Measurements from ENCODE around the gene EML1.

The EML1 gene

GRCh38 chr14:99751539-99752485 is 41.4 kb upstream of the EML1 start:
- no peak overlapping the region for H3K9ac ChIP-seq (ENCODE audit: low read length)
- no peak overlapping the region for H3K4me3 ChIP-seq (ENCODE audit: low read length)
- peaks cover 48% of the 10 kb centered on the region for H3K27me3 ChIP-seq (ENCODE audit: control insufficient read depth, insufficient read depth, low read length)
- no peaks in the 10 kb centered on the region for H3K36me3 ChIP-seq (ENCODE audit: control insufficient read depth, insufficient read depth, low read length)
- H3K4me1 ChIP-seq (ENCODE audit: control insufficient read depth, insufficient read depth, low read length), result peaks cover 40% of the 10 kb centered on the region
- no peaks in the 10 kb centered on the region for H3K9me3 ChIP-seq (ENCODE audit: control insufficient read depth, low read length)

GRCh38 chr14:99752486-99753121 is 40.6 kb upstream of the EML1 start:
- Histone ChIP-seq H3K9ac (ENCODE audit: low read length) (no peak overlapping the region), H3K36me3 (ENCODE audit: control insufficient read depth, insufficient read depth, low read length) (no peaks in the 10 kb centered on the region), H3K4me3 (ENCODE audit: low read length) (no peak overlapping the region), H3K27me3 (ENCODE audit: control insufficient read depth, insufficient read depth, low read length) (peaks cover 47% of the 10 kb centered on the region), H3K9me3 (ENCODE audit: control insufficient read depth, low read length) (no peaks in the 10 kb centered on the region), H3K4me1 (ENCODE audit: control insufficient read depth, insufficient read depth, low read length) (peaks cover 32% of the 10 kb centered on the region)

- Histone ChIP-seq H3K36me3 (ENCODE audit: control insufficient read depth, insufficient read depth, low read length) (no peaks in the 10 kb centered on the region), H3K27me3 (ENCODE audit: control insufficient read depth, insufficient read depth, low read length) (peaks cover 43% of the 10 kb centered on the region), H3K4me3 (ENCODE audit: low read length) (no peak overlapping the region), H3K9ac (ENCODE audit: low read length) (no peak overlapping the region), H3K9me3 (ENCODE audit: control insufficient read depth, low read length) (no peaks in the 10 kb centered on the region), H3K4me1 (ENCODE audit: control insufficient read depth, insufficient read depth, low read length) (peaks cover 31% of the 10 kb centered on the region)
Measured at GRCh38 chr14:99753225-99754140, 39.7 kb upstream of the EML1 start.

- Histone ChIP-seq H3K9me3 (ENCODE audit: control insufficient read depth, low read length) (no peaks in the 10 kb centered on the region), H3K27me3 (ENCODE audit: control insufficient read depth, insufficient read depth, low read length) (peaks cover 43% of the 10 kb centered on the region), H3K9ac (ENCODE audit: low read length) (no peak overlapping the region), H3K36me3 (ENCODE audit: control insufficient read depth, insufficient read depth, low read length) (no peaks in the 10 kb centered on the region), H3K4me3 (ENCODE audit: low read length) (no peak overlapping the region), H3K4me1 (ENCODE audit: control insufficient read depth, insufficient read depth, low read length) (peaks cover 31% of the 10 kb centered on the region)
Measured at GRCh38 chr14:99754141-99755067, 38.8 kb upstream of the EML1 start.

GRCh38 chr14:99755068-99755405 is 38.2 kb upstream of the EML1 start:
- no peaks in the 10 kb centered on the region for H3K9me3 ChIP-seq (ENCODE audit: control insufficient read depth, low read length)
- peaks cover 29% of the 10 kb centered on the region for H3K4me1 ChIP-seq (ENCODE audit: control insufficient read depth, insufficient read depth, low read length)
- H3K4me3 ChIP-seq (ENCODE audit: low read length), result no peak overlapping the region
- H3K27me3 ChIP-seq (ENCODE audit: control insufficient read depth, insufficient read depth, low read length), result peaks cover 42% of the 10 kb centered on the region
- H3K9ac ChIP-seq (ENCODE audit: low read length), result no peak overlapping the region
- H3K36me3 ChIP-seq (ENCODE audit: control insufficient read depth, insufficient read depth, low read length), result no peaks in the 10 kb centered on the region

- H3K9ac ChIP-seq (ENCODE audit: low read length), result no peak overlapping the region
- H3K36me3 ChIP-seq (ENCODE audit: control insufficient read depth, insufficient read depth, low read length), result no peaks in the 10 kb centered on the region
- H3K9me3 ChIP-seq (ENCODE audit: control insufficient read depth, low read length), result no peaks in the 10 kb centered on the region
- no peak overlapping the region for H3K4me3 ChIP-seq (ENCODE audit: low read length)
- peaks cover 26% of the 10 kb centered on the region for H3K4me1 ChIP-seq (ENCODE audit: control insufficient read depth, insufficient read depth, low read length)
- peaks cover 33% of the 10 kb centered on the region for H3K27me3 ChIP-seq (ENCODE audit: control insufficient read depth, insufficient read depth, low read length)
Measured at GRCh38 chr14:99755629-99756603, 37.3 kb upstream of the EML1 start.

GRCh38 chr14:99756796-99757195 is 36.4 kb upstream of the EML1 start:
- no peaks in the 10 kb centered on the region for H3K36me3 ChIP-seq (ENCODE audit: control insufficient read depth, insufficient read depth, low read length)
- H3K9me3 ChIP-seq (ENCODE audit: control insufficient read depth, low read length), result no peaks in the 10 kb centered on the region
- no peak overlapping the region for H3K9ac ChIP-seq (ENCODE audit: low read length)
- H3K4me1 ChIP-seq (ENCODE audit: control insufficient read depth, insufficient read depth, low read length), result peaks cover 26% of the 10 kb centered on the region
- H3K4me3 ChIP-seq (ENCODE audit: low read length), result no peak overlapping the region
- peaks cover 25% of the 10 kb centered on the region for H3K27me3 ChIP-seq (ENCODE audit: control insufficient read depth, insufficient read depth, low read length)

GRCh38 chr14:99757331-99758070 is 35.7 kb upstream of the EML1 start:
- no peaks in the 10 kb centered on the region for H3K36me3 ChIP-seq (ENCODE audit: control insufficient read depth, insufficient read depth, low read length)
- peaks cover 21% of the 10 kb centered on the region for H3K4me1 ChIP-seq (ENCODE audit: control insufficient read depth, insufficient read depth, low read length)
- no peak overlapping the region for H3K4me3 ChIP-seq (ENCODE audit: low read length)
- peaks cover 18% of the 10 kb centered on the region for H3K27me3 ChIP-seq (ENCODE audit: control insufficient read depth, insufficient read depth, low read length)
- H3K9ac ChIP-seq (ENCODE audit: low read length), result no peak overlapping the region
- H3K9me3 ChIP-seq (ENCODE audit: control insufficient read depth, low read length), result no peaks in the 10 kb centered on the region

GRCh38 chr14:99758121-99758821 is 34.9 kb upstream of the EML1 start:
- no peaks in the 10 kb centered on the region for H3K36me3 ChIP-seq (ENCODE audit: control insufficient read depth, insufficient read depth, low read length)

More at GRCh38 chr14:99758121-99758821, 34.9 kb upstream of the EML1 start:
- H3K9ac ChIP-seq (ENCODE audit: low read length), result no peak overlapping the region
- no peaks in the 10 kb centered on the region for H3K9me3 ChIP-seq (ENCODE audit: control insufficient read depth, low read length)
- no peak overlapping the region for H3K4me3 ChIP-seq (ENCODE audit: low read length)
- peaks cover 16% of the 10 kb centered on the region for H3K27me3 ChIP-seq (ENCODE audit: control insufficient read depth, insufficient read depth, low read length)
- peaks cover 17% of the 10 kb centered on the region for H3K4me1 ChIP-seq (ENCODE audit: control insufficient read depth, insufficient read depth, low read length)

Measured in mucosa of stomach (tissue), 1 donor.